ENCODE results near the gene AFAP1L2. TPM values are rescaled to one million over a fixed set of nuclear protein-coding genes. Genes with fewer than 3 reads are reported as not detected.

Gene AFAP1L2
- total RNA-seq, 2 experiments from 2014 or later: 3.2 to 3.4 TPM

DNA sequence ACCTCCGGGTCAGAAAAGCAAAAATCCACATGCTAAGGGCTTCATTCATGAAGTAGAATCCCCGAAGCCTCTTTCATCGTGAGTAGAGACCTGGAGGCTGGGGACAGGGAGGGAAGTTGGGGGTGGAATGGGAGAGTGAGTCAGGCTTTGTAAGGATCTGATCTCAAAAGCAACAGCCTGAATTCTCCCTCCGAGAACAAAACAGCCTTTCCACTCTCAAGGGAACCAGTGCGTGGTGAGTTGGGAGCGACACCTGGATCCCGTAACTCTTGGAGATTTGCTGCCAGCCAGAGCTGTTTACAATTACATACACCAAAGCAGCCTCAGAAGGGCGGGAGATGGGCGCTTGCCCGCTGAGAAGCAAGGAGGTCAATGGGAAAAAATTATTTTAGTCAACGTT lies 10.8 kb downstream of the AFAP1L2 start:
- ChIA-PET POLR2A (no interaction called here), CTCF (no interaction called here)

DNA sequence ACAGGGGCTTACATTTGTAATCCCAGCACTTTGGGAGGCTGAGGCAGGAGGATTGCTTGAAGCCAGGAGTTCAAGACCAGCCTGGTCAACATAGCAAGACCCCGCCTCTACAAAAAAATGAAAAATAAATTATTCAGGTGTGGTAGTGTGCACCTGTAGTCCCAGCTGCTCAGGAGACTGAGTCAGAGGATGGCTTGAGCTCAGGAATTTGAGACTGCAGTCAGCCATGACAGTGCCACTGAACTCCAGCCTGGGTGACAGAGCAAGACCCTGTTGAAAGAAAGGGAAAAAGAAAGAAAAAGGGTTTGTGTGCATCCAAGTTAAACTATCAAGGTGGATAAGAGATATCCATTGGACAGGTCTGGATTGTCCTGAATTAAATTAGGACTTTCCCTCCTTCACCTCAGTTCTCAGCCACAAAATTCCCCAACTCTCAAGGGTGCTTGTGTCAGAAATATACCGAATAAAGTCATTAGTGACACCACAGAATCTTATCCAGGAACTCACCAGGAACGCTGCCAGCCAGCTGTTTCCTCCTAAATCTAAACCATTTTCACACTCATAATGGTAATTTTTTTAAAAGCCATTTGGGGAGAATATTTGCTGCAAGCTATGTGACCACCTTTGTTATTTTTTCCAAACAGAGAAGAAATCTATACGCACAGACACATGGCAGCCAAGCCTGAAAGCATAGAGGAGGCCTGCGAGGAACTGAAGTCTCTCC lies 12.0 kb downstream of the AFAP1L2 start:
- CTCF ChIA-PET: no interaction called here
- POLR2A ChIA-PET: no interaction called here

GRCh38 chr10:114391599-114391998 lies 12.7 kb downstream of the AFAP1L2 start:
- CTCF ChIA-PET: no interaction called here

DNA sequence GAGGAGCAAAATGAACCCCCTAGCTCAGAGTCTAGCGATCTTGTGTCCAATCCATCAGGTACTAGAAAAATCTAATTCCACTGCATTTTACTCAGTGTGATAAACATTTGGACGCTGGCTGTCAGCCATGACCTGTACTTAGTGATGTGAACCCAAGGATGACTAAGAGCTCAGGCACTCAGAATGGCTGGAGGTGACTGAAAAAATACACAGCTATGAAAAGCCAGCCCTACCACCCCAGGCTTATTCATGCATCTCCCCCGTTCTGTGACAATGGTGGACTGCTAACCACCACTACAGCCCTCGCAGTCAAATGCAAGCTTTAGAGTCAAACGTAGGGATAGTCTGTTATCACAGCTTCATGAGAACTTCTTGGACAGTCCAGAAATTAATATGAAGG lies 14.9 kb downstream of the AFAP1L2 start:
- ChIA-PET POLR2A (no interaction called here), CTCF (no interaction called here)

More at GRCh38 chr10:114391599-114391998, 12.7 kb downstream of the AFAP1L2 start:
- POLR2A ChIA-PET: no interaction called here

DNA sequence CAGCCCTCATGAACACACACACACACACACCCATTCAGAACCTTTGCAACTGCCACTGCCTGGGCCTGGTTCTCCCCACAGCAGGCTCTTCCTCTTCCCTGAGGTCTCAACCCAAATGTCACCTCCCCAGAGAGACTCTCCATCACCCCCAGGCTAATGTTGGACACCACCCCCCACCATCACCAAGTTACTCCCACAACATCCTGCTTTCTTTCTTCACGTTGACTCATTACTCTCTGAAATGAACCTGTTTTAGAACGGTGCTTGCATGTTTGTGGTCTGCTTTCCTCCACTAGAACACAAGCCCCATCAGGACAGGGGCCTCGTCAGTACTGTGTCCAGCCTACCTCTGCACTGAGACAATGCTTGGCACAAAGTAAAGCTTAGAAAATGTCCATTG lies 16.0 kb downstream of the AFAP1L2 start:
- POLR2A ChIA-PET: no interaction called here
- CTCF ChIA-PET: interaction anchor here (1.0 kb wide), 1 partner anchor 85 kb away, joined by 3 read pairs; no protein-coding TSS in a partner anchor

GRCh38 chr10:114387784-114388183 lies 16.5 kb downstream of the AFAP1L2 start:
- ChIA-PET CTCF (interaction anchor here (1.0 kb wide), 1 partner anchor 84 kb away, joined by 3 read pairs; no protein-coding TSS in a partner anchor), POLR2A (no interaction called here)

- POLR2A ChIA-PET: no interaction called here
Observed at GRCh38 chr10:114386452-114386851, 17.9 kb downstream of the AFAP1L2 start.

GRCh38 chr10:114385557-114385956 lies 18.7 kb downstream of the AFAP1L2 start:
- CTCF ChIA-PET: no interaction called here
- POLR2A ChIA-PET: no interaction called here

More at GRCh38 chr10:114386452-114386851, 17.9 kb downstream of the AFAP1L2 start:
- CTCF ChIA-PET: interaction anchor here (0.6 kb wide), 2 partner anchors 180 to 255 kb away, joined by 3 read pairs; no protein-coding TSS in a partner anchor

DNA sequence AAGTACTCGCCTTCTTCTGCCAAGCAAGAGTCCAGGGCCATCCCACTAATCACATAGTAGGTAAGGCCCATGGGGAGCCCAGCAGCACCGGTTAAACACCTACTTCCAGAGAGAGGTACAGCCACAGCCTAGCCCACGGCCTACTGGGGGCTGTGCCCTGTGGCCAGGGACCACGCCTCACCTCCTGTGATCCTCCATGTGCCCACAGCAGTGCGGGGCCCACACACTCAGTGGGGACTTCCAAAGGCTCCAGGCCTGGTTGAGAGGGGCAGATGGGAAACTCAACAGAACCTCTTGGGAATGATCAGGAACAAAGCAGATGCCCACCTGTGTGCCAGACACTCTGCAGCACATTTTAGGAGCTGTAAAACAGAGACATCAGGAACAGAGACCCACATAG lies 19.7 kb downstream of the AFAP1L2 start:
- ChIA-PET POLR2A (no interaction called here), CTCF (no interaction called here)

GRCh38 chr10:114384181-114384580 lies 20.1 kb downstream of the AFAP1L2 start:
- CTCF ChIA-PET: no interaction called here
- POLR2A ChIA-PET: no interaction called here

DNA sequence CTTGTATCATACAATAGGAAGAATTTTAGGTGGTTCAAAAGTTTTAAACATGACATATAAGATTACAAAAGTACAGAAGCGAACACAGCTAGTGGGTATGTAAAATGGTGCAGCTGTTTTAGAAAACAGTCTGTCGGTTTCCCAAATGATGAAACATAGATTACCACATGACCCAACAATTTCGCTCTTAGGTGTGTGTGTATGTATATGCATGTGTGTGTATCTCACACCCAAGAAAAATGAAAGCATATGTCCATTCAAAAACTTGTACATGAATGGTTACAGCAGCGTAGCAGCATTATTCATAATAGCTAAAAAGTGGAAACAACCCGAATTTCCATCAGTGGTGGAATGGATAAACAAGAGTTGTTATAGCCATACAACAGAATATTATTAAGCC lies 23.5 kb downstream of the AFAP1L2 start:
- CTCF ChIA-PET: no interaction called here
- POLR2A ChIA-PET: no interaction called here

- ChIA-PET POLR2A (no interaction called here), CTCF (no interaction called here)
Observed at GRCh38 chr10:114380060-114380459, 24.2 kb downstream of the AFAP1L2 start.

DNA sequence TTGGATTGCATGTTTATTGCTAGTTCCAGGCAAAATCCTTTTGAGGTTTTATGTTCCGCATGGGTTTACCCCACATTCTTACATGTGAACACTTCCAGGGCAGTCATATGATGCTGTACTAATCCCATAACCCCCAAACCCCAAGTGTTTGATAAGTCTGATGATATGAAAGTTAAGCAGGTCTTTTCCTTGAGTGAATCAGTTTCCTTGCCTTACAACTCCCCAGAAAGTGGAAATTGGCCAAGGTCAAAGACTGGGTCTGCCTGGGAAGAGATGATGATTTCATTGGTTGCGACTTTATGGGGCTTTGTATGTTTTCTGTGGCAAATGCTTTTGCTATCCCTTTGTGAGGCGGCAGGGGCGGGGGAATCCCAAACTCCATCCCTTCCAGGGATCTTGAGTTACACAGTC lies 24.7 kb downstream of the AFAP1L2 start:
- ChIA-PET CTCF (no interaction called here), POLR2A (no interaction called here)

DNA sequence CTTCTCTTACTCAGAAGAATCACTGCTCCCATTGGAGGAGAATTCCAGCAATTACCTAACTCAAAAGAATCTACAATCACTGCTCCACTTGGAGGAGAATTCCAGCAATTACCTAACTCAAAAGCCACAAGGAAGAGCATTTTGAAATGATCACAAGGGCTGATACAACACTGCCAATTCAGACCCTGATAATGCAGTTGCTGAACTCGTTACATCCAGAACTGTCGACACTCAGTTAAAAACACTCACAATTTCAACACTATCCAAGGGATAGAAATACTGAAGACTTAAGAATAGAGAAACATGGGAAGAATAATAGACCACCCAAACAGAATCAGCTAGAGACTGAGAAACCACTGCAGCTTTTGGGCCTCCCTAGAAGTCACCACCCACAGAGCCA lies 27.8 kb downstream of the AFAP1L2 start:
- ChIA-PET CTCF (no interaction called here), POLR2A (no interaction called here)

DNA sequence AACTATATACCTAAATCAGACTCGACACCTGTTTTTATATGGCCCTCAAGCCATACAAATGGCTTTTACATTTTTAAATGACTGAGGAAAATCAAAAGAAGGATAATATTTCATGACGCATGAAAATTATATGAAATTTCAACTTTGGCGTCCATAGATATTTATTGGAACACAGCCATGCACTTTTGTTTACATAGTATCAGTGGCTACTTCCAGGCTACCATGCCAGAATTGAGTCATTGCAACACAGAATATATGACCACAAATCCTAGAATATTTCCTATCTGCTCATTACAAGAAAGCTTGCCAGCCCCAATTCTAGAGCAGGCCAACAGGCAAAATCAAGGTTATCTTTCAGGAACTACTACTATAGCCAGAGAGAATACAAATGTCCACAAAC lies 29.3 kb downstream of the AFAP1L2 start:
- ChIA-PET CTCF (no interaction called here), POLR2A (no interaction called here)

DNA sequence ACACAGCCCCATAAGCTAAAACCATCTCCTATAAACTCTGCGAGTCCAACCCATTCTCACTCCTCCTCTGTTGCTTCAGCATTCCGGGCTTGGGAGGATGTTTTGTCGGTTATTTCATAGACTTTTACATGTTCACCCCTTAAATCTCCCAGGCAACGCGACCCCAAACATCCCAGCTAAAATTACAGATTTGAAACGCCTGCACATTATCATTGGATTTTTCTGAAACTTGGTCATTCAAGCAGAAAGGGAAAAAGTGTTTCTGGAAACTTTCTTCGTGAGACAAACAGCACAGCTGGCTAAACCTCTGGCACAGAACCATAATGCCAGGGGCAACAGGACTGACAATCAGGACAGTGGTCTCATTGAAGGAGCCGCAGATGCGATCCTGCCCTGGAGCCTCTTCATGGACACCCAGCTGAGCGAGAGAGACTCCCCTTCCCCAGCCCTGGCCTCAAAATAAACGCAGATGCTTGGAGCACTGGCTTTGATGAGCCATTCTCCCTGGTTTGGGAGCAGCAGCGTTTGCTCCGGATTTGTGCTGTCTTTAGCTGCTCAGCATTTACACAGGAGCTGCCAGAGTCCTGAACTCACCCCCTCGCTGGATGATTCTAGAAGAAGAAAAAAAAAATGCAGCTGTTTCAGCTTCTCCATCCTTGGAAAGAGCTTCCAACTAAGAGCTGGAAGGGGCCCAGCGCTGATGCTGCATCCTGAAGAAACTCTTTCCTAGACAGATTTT lies 30.1 kb downstream of the AFAP1L2 start:
- ChIA-PET CTCF (no interaction called here), POLR2A (no interaction called here)

DNA sequence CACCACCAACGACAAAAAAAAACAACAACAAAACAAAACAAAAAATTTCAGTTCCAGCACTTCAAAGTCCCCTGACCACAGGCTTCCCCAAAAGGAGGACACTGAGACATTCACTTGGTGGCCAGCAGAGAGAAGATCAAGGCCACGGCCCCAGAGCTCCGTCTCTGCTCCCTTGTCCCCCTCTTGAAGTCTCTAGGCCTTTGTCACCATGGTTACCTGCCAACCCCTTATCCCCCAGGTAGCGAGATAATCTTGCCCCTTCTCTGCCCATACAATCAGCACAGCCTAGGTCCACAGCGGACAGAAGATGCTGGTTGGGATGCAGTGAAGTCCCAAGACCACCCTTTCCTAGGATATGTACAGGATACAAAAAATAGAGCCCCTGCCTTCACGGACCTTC lies 30.7 kb downstream of the AFAP1L2 start:
- CTCF ChIA-PET: interaction anchor here (0.6 kb wide), 1 partner anchor 49 kb away, joined by 4 read pairs; no protein-coding TSS in a partner anchor
- POLR2A ChIA-PET: no interaction called here

- CTCF ChIA-PET: interaction anchor here (0.6 kb wide), 1 partner anchor 50 kb away, joined by 4 read pairs; no protein-coding TSS in a partner anchor
- POLR2A ChIA-PET: no interaction called here
Observed at GRCh38 chr10:114372995-114373394, 31.3 kb downstream of the AFAP1L2 start.

GRCh38 chr10:114372179-114372578 lies 32.1 kb downstream of the AFAP1L2 start:
- POLR2A ChIA-PET: no interaction called here
- CTCF ChIA-PET: no interaction called here

DNA sequence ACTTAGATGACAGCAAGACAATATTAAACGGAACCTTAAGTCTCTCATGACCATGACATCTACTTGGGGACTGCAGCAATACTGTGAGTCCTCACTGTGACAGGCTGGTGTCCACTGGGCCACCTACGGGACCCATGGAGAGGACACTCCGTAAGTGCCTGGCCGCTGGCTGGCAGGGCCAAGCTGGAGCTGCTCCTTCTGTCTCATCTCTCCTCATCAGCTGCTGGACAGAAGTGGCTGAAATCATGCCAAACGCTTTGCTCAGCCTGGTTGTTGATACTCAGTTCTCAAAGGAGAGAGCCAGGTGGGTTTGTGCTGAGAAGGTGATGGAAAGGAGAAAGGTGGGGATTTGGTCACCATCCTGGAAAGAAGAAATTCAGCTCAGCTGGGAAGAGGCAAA lies 33.3 kb downstream of the AFAP1L2 start:
- ChIA-PET CTCF (no interaction called here), POLR2A (no interaction called here)

- ChIA-PET CTCF (interaction anchor here (1.7 kb wide), 1 partner anchor 66 kb away, joined by 6 read pairs; no protein-coding TSS in a partner anchor), POLR2A (no interaction called here)
Observed at GRCh38 chr10:114370199-114370598, 34.1 kb downstream of the AFAP1L2 start.

DNA sequence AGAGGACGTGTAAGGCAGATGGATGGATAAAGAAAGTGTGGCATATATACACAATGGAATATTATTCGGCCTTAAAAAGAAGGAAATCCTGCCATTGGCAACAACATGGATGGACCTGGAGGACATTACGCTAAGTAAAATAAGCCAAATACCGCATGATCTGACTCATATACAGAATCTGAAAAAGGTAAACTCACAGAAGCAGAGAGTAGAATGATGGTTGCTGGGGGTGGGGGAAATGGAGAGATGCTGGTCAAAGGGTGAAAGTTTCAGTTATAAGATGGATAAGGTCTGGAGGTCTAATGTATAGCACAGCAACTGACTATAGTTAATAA lies 36.3 kb downstream of the AFAP1L2 start:
- POLR2A ChIA-PET: no interaction called here
- CTCF ChIA-PET: no interaction called here
